Stomach (tissue), 4 donors: ENCODE results near the gene TRIM24.

ENCODE experiments used
- CTCF ChIP-seq, 7 experiments: fragments of 450-650 bp in 4 of 7; fragments of 200-600 bp in 3 of 7; sonication (generic) in 3 of 7; IDR thresholded peaks; one replicate each; pipeline ENCODE4 v1.5.1; 2016 to 2019; ENCODE audit warnings: antibody characterized with exemption in 7 of 7, control low read depth in 2 of 7, mild to moderate bottlenecking in 1 of 7
- POLR2AphosphoS5 ChIP-seq, 3 donors: sonication (generic); formaldehyde crosslinking; IDR thresholded peaks; one replicate each; pipeline ENCODE4 v1.6.1; 2016; ENCODE audit warnings: antibody characterized with exemption in 3 of 3

GRCh38 chr7:138465046-138465445 is 5.0 kb downstream of the TRIM24 start:
- TF ChIP-seq CTCF (IDR thresholded peaks at IDR 0.05) = no peak
- no peak for TF ChIP-seq POLR2AphosphoS5 (IDR thresholded peaks at IDR 0.05)
